ENCODE data around the gene RBPMS2.
A peak's percentile ranks its signal among the peaks of the same experiment; 100 is the strongest.

RBPMS2 gene

DNA sequence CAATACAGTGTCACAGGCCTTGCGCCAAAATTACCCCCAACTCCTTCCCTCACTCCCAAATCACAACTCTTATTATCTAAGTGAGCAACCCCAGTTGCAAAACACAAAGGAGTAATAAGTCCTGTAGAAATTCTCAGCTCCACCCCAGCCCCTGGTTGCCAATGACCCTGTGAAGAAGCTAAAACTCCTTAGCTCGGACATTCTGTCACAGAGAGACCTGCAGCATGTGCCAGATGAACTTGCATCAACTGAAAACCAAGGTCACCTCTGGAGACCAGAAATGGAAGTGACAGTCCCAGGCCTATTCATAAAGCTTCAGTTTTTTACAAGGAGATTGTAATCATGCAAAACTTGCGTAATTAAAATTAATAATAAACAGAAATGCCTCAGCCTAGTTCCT, 55.2 kb downstream of the RBPMS2 start:
- no peak for DNase-seq (ENCODE audit: low read depth)

DNA sequence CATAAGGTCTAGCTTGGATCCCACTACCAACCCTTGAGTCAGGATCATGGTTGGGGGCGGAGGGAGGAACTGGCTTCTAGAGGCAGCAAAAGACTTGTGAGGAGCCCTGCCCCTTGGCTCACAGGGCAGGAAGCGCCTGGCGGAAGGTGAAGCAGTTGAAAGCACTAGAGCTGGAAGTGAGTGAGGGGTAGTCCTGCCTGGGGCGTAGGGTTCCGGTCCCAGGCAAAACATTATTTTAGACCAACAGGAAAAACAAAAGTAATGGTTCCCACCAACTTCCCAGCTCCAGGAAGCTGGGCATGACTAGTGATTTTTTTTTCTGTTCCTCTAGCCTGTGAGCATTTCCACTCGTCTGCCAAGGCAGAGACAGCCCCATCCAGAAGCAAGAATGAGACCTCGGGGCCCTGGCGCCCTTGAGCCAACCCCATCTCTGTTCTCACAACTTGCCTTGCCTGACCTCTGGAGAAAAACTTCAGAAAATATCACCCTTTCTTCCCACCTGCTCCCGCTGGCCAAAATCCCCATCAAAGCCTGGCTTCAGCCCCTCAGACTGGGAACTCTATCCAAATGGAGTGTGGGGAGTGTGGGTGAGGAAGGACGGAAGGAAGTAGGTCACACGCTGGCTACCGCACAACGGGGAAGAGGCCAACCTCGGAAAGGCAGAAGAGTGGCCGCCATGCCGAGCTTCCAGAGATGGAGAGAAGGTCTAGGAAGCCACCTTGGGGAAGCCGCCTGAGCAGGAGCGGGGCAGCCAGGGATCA, 57.5 kb downstream of the RBPMS2 start:
- no peak for DNase-seq (ENCODE audit: low read depth)

DNA sequence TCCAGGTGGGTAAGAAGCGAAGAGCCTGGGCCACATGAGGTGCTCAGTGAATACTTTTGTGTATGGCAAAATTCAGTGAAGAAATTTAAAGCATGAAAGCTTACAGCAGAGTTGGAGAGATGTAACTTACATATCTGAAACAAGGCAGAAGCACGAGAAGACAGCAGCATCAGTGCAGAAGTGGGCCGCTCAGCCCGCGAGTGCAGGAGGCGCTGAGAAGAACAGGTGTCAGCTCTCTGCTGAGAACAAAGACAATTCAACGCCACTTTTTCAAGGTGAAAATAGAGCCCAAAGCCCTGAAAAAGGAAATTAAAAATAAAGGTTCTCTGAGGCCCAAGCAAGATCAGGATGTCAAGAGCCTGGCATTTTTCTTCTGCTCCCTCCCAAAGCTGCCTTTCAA, 58.3 kb downstream of the RBPMS2 start:
- no peak for DNase-seq (ENCODE audit: low read depth)

DNA sequence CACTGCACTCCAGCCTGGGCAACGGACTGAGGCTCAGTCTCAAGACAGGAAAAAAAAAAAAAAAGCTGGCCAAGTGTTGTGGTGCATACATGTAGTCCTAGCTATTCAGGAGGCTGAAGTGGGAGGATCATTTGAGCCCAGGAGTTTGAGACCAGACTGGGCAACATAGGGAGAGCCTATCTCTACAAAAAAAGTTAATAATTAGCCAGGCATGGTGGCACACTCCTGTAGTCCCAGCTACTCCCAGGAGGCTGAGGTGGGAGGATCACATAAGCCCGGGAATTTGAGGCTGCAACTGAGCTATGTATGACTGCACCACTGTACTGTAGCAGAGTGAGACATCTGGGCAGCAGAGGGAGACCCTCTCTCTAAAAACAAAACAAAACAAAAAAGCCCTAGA, 58.9 kb downstream of the RBPMS2 start:
- no peak for DNase-seq (ENCODE audit: low read depth)

DNA sequence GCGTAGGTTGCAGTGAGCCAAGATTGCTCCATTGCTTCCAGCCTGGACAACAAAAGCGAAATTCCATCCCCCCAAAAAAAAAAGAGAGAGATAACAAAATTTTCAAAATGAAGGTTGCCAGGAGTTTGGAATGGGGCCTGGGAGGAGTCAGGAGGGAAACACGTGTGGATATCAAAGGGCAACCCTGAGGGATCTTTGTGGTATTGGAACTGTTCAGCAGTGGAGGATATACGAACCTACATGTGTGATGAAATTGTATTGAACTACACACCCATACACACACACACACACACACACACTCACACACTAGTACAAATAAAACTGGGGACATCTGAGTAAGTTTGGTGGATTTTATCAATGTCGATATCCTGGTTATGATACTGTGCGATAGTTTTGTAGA, 61.8 kb downstream of the RBPMS2 start:
- DNase-seq (ENCODE audit: low read depth), result no peak

DNA sequence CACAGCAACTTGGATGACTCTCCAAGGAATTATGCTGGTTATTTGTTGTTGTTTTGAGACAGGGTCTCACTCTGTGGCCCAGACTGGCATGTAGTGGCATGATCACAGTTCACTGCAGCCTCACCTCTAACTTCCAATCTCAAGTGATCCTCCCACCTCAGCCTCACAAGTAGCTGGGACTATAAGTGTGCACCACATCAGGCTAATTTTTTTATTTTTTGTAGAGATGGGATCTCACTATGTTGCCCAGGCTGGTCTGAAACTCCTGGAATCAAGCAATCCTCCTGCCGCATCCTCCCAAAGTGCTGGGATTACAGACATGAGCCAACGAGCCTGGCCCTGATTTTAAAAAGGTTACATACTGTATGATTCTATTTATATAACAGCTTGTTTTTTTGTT, 63.0 kb downstream of the RBPMS2 start:
- DNase-seq (ENCODE audit: low read depth), result no peak

DNA sequence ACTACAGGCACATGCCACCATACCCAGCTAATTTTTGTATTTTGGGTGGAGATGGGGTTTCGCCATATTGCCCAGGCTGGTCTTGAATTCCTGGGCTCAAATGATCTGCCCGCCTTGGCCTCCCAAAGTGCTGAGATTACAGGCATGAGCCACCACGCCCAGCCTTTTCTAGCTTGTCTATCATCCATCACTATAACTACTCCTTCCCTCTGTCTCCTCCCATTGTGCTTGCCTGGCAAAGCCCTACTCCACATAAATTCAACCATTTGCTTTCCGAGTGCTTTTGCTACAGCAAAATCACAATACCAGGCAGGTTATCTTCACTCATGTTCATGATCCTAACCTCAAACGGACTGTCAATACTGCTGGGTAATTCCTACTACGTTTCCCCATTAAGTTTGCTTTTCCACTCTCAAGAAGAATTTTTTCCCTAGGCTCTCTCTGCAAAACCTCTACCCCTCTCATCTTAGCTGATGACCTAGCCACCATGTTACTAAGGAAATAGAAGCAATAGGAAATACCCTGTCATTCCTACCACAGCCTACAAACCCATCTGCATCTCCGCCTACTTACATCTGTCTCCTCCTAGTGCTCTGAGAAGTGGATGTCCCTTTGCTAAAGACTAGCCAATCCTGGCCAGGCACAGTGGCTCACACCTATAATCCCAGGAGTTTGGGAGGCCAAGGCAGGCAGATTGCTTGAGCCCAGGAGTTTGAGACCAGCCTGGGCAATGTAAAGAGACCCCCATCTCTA, 64.5 kb downstream of the RBPMS2 start:
- DNase-seq (ENCODE audit: low read depth), result no peak

DNA sequence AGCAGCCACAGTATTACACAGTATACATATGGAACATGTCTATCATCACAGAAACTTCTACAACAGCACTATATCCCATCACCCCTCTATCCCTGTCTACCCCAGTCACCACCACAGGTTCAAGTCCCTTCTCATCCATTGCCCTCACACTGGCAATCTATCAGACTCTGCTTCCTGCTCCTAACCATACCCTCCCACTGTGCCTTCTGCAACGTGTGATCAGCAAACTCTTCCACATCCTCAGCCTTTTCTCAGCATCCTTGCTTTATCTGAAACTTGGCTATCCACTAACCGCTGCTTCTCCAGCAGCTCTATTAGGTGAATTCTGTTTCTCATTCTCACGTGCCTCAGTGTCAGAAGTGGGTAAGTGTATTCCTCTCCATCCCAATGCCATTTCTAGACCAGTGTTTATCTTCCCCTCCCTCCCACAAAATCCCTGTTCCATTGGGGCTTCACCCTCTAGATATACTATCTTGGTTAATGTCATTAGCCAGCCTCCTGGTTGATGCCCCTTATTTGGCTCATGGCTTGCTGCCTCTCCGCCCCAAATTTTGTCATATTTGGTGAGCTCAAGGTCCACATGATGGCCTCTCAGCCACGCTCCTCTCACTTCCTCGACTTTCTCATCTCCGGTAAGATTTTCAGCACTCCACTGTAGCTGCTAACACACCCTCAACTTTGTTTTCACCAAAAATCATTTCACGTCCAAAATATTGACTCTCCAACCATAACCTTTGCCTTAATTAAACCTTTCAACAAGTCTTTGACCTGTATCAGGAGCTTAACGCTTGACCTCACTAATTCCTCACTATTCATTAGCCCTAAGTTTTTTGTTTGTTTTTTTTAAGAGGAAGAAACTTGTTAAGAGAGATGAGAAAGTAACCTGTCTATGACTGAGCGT, 69.1 kb downstream of the RBPMS2 start:
- DNase-seq (ENCODE audit: low read depth), result no peak

DNA sequence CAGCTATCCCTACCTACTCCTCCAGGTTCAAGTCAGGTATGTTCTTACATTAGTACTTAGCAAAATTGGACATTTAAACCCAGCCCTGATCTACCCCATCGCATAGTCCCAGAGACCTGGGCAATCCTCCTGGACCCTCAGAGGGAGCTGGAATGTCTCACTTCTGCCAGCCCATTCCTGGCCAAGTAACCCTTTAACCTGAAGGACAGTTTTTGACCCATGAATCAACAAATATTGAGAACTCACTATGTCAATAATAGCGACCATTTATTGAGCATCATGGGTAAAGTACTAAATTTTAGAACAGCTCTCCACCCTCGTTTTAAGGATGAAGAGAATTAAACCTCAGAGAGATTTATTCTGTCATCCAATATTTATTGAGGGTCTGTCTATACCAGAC, 70.4 kb downstream of the RBPMS2 start:
- DNase-seq (ENCODE audit: low read depth), result no peak

DNA sequence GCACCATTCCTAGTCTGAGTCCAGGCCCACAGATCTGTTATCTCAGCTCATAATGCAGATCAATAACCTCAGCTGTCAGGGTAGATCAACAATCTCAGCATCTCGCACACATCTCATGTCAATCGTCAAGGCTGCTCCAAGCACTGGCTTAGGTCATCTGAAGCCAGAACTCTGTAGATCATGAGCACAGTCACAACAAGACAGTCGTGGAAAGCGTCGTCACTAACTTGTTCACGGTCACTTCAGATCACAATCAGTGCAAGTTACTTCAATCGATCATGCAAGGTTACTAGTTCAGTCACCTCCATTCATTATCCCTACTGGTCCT, 71.8 kb downstream of the RBPMS2 start:
- no peak for DNase-seq (ENCODE audit: low read depth)

DNA sequence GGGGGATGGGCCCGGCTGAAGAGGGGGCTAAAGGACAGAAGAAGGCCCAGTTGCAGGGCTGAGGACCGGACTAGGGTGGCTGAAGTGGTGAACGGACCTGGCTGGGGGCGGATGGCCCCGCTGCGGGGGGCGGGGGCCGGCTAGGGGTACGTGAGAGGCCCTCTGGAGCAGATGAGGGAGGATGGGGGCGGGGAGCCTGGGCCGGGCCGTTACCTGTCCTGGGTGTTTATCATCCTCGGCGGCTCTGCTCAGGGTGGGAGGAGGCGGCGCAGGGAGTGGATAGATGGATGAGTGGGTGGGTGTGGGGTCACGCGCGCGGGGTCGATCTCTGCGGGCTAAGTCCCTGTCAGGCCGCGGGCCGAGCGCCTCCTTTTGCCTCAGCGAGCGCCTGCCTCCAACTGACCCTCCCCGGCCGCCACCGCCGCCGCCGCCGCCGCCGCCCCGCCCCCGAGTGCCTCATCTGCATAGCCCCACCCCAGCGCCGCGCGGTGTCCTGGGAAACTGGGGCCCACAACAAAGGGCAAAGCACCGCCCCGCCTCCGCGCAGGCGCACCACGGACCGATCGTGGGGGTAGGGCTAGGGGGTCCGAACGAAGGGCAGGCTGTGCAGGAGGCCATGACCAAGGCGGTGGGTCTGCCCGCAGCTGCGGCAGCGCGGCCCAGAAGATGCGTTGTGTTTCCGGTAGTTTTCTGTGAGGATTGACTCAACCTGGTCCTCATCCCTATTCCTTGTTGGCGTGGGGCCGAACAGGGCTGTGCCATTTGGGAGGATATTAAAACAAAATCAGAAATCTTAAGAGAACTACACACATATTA, 72.4 kb downstream of the RBPMS2 start:
- peak; percentile 30 for DNase-seq (ENCODE audit: low read depth)

DNA sequence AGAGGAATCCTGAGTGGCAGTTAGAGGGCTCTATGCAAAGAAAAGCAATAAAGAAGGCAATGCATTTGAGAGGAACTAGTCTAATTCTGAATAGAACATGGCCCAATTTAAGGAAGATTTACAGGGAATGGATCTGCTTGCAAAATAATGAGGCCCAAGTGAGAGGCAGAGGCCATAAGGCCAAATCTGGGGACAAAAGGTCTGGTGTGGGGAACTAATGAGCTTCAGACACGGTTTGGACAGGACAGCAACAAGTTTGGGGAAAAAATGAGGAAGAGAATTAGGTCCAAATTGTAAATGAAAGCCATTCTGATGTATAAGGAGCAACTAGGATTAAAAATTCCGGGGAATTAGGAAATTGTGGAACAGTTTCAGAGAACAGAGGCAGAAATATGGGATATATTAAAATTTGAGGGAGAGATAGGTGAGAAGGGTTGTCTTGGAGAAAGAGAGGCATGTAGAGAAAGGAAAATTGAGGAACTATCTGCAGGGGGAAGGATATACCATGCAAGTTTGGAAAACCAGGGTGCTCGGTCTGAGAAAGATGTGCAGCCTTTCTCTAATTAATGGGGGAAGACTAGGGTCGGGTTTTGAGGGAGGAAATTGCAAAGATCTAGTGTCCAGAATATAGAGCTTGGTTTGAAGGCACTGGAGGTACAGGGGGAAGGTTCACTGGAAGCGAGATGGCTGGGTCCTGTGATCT, 73.8 kb downstream of the RBPMS2 start:
- no peak for DNase-seq (ENCODE audit: low read depth)

DNA sequence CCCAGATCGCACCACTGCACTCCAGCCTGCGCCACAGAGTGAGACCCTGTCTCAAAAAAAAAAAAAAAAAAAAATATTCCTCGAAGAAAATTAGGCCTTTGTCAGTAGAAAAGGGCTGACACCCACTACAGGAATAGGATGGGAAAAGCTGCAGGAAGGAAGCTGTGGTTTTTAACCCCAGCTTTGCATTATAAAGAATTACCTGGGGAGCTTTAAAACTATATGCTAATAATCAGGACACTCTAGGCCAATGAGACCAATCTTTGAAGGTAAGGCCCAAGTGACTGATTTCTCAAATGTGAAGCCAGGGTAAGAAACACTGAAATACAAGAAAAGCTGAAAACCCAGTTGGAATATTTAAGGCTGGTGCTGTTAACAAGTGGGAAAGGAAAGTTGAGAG, 74.3 kb downstream of the RBPMS2 start:
- DNase-seq (ENCODE audit: low read depth), result no peak

DNA sequence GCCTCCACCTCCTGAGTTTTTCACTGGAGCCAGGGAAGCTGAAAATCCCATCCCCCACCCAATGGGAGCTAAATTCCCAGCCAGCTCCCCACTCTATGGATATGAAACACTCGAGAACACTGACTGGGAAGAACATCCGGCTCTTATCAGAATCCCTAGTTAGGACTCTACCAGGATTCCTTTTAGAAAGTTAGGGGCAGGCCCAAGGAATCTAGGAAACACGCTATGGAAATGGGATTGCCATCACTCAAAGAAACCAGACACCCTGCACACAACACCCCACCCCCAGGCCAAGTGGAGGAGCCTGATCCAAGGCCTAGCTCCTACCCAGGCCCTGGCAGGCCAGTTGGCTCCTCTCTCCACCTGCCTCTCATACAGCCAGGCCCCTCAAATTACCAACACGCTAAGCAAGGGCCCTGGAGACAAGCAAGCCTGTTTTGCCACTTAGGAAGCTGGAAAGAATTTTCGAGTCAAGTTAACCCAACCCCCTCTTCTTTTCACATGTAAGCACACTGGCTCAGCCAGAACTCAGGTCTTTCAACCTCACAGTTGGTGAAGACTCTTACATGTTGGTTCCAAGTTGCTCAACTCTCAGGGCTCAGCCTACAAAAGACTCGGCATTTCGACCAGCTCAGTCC, 75.5 kb downstream of the RBPMS2 start:
- no peak for DNase-seq (ENCODE audit: low read depth)

DNA sequence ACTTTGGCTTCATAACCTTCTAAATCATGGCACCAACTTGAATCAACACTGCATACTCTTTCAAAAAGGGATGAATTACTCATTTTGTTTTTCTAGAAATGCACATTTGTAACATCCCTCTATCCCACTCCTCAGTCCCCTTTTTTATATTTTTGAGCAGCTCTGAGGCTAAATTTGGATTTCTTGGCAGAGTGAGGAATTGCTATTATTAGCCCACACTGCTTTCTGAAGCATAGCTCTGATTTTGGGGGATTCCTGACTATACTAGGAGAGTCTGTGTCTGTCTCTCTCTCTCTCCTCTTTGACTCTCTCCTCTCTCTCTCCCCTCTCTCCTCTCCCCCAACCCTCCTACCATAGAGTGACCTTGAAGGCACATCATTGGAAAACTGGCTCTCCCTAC, 76.6 kb downstream of the RBPMS2 start:
- DNase-seq (ENCODE audit: low read depth), result no peak

DNA sequence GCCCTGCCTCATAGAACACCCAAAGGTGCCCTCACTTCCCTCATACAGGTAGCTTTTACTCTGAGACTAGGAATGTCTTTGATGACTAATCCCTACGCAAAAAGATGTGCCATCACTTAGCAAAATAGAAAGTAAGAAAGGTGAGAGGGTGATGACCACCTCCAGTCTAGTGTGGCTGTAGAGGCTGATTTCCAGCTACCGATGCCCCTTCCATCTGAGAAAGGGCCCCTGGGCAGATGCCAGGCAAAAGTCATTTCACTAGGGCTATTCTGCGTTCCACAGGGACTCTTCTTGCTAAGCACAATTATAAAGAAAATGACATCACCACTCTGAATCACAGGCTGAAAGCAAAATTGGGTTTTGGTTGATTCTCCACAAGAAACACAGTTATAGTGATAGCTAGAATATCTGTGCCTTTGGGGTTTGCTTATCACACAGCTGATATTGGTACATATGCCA, 77.4 kb downstream of the RBPMS2 start:
- no peak for DNase-seq (ENCODE audit: low read depth)

DNA sequence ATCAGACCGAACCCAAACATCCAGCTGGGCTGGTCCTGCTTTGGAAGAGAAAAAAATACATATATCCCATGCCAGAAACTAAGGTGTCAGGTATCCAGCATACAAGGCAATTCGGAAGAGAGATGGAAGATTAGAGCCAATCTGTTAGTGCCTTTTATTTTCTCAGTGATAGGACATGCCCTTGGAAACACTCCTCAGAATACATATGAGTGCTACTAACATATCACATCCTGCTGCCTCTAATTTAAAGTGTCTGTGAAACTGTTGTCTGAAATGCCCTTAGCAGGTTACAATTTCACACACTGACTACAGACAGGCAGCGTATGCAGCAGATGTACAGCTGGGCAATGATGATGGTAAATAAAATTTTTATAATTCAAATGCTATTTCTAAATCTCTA, 78.9 kb downstream of the RBPMS2 start:
- no peak for DNase-seq (ENCODE audit: low read depth)

DNA sequence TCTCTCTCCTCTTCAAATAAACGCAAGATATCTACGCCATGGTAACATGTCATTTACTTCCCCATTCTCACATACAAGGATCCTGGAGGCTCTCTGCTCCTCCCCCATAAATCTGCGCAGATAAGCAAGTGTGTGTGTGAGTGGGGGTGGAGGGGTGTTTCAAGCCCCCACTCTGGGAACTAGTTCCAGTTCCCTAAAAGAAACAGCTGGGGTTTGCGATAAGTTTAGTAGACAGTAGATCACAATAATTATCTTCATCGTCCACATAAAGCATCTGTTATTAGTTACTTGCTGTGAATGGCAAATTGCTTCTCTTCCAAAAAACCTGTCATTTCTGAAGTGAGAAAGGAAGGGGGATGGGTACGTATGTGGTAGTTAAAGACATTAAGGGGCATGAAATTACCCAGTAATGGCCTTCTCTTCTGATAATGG, 79.8 kb downstream of the RBPMS2 start:
- no peak for DNase-seq (ENCODE audit: low read depth)

DNA sequence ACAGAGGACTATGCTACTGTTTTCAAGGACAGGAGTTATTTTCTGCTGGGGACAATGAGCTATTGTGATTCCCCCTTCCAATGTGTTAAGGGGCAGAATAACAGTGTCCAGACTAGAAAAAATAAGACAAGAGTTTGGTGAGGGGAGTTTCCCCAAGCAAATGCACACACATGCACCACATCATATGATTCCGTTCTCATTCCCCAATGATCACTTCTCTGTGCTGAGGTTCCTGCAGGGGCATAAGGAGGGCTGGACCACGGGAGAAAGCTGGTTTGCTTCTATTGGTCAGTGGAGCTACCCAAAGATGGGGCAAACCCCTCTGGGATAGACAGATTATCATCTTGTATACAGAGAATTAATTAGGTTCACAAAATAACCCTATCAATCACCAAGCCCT, 80.6 kb downstream of the RBPMS2 start:
- no peak for DNase-seq (ENCODE audit: low read depth)

DNA sequence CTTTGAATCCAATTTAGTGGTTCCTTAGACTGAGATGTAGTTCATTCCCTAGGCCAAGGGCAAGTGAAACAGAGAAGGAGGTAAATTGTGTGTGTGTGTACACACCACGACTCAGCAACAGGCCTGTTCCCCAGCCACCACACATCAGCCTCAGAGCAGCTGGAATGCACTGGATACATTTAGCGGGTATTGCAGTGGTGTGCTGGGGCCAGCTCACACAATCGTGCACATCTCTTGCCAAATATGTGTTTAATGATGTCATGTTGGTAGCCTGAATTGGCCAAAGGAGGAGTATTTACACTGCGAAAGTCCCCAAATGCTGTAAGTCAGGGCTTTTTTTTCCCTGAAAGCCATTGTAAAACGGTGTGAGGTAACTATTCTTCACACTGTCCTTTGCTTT, 82.3 kb downstream of the RBPMS2 start:
- peak; percentile 36 for DNase-seq (ENCODE audit: low read depth)
